Liver (tissue), 3 donors: ENCODE measurements around the gene YLPM1.

ENCODE experiments used
- TAF1 ChIP-seq: conservative IDR thresholded peaks from 2 replicates; pipeline ENCODE4 v1.6.1; 2016; ENCODE audit warnings: antibody characterized with exemption, mild to moderate bottlenecking
- YY1 ChIP-seq: IDR thresholded peaks from 2 replicates; pipeline ENCODE4 v1.6.1; 2016; ENCODE audit warnings: antibody characterized with exemption, mild to moderate bottlenecking
- TF ChIP-seq, protein P1 (sequence below): IDR thresholded peaks from 2 replicates; pipeline ENCODE4 v1.6.1; 2016; ENCODE audit warnings: antibody characterized with exemption
- TF ChIP-seq, protein P2 (sequence below): fragments of 150-350 bp; IDR thresholded peaks from 2 replicates; pipeline ENCODE4 v1.5.1; 2017; ENCODE audit warnings: improper control_type of control experiment, low read depth, low read length; ENCODE audit not compliant: missing input control
- donor health status: healthy.
- donor health status: healthy.

DNA sequence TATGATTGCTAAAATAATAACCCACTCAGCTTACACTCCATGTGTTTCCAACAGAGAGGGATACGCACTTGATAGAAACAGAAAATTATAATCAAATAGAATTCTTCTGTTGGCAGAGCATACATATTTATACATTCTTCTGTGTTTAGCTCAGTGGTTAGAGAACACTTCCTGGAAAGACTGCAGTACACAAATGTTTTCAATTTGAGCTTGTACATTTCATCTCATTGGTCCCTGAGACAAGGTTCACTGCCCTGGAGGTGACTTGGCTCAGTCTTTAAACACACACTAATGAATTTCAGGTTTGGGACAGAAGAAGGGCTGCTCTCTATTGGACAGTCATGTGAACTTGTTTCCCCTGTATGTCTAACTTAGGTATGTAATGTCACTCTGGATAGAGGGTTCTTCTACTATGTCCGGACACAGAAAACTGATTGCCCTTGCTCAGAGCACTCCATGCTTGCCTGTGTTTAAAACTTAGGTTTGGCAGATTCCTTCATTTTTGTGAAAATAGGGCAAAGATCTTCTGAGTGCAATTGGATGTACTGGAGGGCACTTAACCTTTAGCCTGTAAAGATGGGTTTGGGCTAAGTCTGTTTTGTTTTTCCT is 89.9 kb downstream of the YLPM1 start:
- TF ChIP-seq, protein P1, sequence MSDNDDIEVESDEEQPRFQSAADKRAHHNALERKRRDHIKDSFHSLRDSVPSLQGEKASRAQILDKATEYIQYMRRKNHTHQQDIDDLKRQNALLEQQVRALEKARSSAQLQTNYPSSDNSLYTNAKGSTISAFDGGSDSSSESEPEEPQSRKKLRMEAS: no peak
- TF ChIP-seq, protein P2, sequence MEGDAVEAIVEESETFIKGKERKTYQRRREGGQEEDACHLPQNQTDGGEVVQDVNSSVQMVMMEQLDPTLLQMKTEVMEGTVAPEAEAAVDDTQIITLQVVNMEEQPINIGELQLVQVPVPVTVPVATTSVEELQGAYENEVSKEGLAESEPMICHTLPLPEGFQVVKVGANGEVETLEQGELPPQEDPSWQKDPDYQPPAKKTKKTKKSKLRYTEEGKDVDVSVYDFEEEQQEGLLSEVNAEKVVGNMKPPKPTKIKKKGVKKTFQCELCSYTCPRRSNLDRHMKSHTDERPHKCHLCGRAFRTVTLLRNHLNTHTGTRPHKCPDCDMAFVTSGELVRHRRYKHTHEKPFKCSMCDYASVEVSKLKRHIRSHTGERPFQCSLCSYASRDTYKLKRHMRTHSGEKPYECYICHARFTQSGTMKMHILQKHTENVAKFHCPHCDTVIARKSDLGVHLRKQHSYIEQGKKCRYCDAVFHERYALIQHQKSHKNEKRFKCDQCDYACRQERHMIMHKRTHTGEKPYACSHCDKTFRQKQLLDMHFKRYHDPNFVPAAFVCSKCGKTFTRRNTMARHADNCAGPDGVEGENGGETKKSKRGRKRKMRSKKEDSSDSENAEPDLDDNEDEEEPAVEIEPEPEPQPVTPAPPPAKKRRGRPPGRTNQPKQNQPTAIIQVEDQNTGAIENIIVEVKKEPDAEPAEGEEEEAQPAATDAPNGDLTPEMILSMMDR: no peak
- no peak for TF ChIP-seq YY1
- no peak for TF ChIP-seq TAF1
